GM18498 (cell line): ENCODE measurements around the gene ACIN1.
A peak's percentile ranks its signal among the peaks of the same experiment; 100 is the strongest.

ENCODE experiments used
- ATAC-seq: cut with Tn5 transposase; IDR thresholded peaks from one replicate; pipeline ENCODE4 v1.9.1; 2021; ENCODE audit warnings: mild to moderate bottlenecking, moderate library complexity; ENCODE audit not compliant: unreplicated experiment

Gene ACIN1

GRCh38 chr14:23086565-23086964 lies 8.4 kb downstream of the ACIN1 start:
- ATAC-seq = no peak

- no peak for ATAC-seq
Measured at GRCh38 chr14:23085458-23085857, 9.5 kb downstream of the ACIN1 start.

- ATAC-seq = no peak
Measured at GRCh38 chr14:23080474-23080873, 14.5 kb downstream of the ACIN1 start.

DNA sequence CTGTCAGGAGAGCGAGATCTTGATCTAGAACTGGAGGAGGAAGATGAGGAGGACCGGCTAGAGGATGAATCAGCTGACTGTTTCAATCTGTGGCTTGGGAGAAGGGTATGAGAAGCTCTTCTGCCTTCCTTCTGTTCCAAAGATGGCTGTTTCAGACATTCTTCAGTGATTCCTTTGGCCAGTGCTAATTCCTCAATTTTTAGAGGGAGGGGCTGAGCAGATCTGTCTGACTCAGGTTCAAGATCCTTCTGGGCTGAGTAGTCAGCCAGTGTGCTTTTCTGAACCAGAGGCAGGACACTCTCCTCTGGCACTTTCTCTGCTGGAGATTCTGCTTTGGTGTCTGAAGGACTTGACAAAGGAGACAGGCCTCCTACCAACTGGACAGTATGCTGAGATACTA lies 15.2 kb downstream of the ACIN1 start:
- ATAC-seq = no peak

DNA sequence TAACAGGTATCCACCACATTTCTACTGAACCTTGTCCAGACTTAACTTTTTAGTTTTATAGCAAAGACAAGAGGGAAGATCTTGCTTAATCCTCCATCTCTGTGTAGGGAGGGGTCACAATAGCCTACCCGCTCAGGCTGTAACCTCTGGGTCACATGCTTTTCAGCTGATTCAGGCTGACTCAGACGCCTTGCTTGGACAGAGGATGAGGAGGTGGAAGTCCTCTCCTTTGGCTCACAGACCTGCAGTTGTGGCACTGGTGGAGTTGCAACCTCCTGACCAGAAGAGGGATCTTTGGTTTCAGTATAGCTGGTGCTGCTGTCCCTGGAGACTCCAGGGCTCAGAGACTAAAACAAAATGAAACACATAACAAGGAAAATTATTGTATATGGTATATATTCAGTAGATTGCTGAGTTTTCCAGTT lies 16.2 kb downstream of the ACIN1 start:
- no peak for ATAC-seq

DNA sequence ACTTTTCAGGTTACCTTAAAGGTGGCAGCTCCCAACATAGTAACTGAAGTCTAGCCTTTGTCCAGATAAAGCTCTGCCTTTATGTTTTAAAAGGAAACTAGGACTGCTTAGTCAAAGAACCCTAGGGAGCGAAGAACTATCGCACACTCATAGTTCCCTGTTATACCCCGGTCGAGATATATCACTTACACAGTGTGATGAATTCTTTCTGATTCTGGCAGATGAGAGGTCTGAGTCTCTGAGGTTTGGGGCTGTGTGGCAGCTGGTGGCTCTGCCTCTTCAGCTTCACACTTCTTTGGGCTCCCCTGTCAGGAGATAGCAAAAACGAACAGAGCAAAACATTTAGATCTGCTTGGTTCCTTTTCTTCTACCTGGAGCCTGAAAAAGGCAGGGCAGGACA lies 17.0 kb downstream of the ACIN1 start:
- ATAC-seq = no peak

- no peak for ATAC-seq
Measured at GRCh38 chr14:23076785-23077408, 18.0 kb downstream of the ACIN1 start.

GRCh38 chr14:23074906-23075305 lies 20.0 kb downstream of the ACIN1 start:
- ATAC-seq = no peak

GRCh38 chr14:23071921-23072539 lies 22.9 kb downstream of the ACIN1 start:
- no peak for ATAC-seq

GRCh38 chr14:23071244-23071920 lies 23.6 kb downstream of the ACIN1 start:
- peak; percentile 86 for ATAC-seq

DNA sequence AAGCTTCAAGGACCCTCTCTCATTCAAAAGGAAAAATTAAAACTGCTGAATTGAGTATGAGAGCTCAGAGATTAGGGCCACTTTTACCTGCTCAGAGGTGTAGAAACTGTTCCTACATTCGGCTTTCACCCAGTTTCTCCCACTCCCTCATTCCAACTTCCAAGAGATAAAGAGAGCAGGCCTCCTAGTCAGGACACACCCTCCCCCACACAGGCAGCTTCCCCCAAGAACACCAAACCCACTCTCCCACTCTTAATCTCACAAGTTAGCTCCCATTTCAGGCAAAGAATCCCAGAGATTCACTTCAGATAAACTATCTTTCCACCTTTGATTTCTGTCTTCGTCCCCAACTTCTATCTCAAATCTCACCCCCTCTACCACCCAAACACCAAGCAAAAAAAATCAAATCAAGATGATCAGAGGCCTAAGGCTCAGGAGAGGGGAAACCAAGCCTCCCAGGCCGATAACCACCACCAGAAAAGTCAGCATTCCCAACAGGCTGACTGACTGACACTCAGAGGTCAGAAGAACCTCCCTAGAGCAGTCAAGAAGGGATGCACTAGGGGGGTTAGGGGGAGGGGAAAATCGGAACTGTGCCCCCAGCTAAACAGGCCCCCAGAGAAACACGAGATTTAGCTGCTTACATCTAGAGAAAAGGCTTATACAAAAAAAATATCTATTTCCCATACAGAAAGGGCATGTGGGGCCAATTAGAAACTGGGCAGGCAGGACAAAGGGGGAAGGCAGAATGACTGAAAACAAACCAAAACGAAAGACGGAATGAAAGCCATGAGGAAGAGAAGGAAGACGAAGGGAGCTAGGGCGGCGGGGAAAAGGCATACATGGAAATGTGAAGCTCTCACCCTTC lies 24.4 kb downstream of the ACIN1 start:
- no peak for ATAC-seq

GRCh38 chr14:23069413-23069806 lies 25.5 kb downstream of the ACIN1 start:
- ATAC-seq = no peak

GRCh38 chr14:23068789-23069412 lies 26.0 kb downstream of the ACIN1 start:
- peak; percentile 80 for ATAC-seq

DNA sequence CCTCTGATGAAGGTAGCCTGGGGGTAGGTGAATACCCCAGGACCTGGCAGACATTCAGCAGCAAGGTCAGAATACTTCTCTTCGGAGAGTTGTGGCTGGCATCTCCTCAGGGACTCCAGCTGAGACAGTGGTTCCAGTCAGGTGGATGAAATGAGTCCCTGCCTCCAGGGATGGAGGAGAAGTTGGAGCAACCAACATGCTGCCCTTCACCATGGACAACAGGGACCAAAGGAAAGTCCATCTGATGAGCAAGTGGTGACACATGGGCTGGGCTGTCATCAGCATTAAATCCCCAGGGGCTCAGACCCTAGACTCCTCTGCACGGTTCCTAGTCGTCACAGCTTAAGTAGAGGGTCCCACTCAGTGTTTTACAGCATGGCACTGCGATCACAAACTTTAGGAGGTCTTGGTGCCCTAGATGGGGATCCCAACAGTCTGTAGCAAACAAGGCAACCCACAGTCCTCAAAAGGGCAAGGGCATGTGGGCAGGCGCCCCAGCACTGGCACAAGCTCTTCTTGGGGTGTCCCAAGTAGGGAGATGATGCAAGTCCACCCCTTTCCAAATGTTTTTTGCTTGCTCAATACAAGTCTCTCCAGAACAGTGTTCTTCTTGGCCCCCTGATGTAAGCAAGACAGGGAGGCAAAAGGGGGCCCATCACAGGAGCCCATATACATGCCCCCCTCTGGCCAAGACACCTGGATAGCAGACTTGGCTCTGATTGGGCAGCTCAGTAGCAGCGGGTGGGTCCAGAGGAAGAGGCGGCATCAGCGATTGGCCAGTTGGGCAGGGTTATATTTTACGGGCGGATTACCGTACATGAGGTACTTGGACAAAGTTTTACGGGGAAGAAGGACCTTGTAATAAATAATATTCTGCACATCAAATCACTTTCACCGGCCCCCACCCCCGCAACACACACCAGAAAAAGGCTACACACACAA lies 26.8 kb downstream of the ACIN1 start:
- no peak for ATAC-seq

DNA sequence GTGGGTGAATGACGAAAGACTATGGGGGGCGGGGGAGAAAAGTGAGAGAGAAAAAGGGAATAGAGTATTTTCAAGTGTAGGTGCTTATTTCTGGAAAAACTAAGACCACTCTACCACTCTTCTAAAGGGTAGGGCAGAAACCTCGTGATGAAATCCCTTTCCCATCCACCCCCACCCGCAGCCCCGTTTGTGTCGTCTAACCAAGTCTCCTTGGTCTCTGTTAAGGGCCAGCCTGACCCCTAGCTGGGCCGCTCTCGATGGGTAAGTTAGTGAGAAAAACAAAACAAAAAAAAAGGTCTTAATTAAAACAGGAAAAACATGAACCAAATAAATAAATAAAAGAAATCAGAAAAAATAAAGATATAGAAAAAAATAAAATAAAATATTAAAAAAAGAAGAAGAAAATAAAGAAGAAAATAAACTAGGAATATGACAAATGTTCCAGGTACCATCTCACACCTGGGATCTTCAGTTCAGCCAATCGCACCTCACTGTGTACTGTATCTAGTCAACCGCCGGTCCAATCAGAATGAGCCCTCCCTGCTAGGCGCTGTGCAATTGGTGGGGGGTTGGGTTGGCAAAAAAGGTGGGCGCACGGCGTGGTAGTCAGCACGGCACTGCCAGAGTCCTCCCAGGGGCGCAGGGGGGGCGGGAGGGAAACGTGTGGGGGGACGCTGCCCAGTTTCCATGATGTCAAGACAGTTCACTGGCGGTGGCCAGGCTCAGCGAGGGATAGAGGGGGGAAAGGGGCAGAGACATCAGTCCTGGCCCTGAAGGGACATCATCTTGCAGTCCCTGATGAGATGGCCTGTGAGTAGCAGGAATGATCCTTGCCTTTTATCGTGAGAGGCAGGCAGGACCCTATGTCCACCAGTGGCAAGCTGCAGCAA lies 27.8 kb downstream of the ACIN1 start:
- no peak for ATAC-seq

DNA sequence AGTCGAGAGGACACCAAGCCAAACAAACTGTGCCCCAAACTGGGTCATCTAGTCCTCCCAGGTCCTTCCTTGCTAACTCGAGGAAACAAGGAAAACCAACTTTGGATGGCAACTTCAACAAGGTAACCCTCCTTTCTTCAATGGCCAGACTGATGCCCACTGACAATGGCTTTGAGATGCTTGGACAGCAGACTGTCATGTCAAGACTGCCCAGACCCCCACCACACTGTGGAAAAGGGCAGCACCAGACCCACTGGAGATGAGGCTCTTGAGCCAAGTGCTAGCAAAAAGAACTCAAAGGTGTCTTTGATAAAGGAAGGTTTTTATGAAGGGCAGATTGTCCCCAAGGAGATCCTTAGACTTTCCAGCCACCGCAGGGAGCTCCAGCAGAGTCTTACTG lies 28.6 kb downstream of the ACIN1 start:
- no peak for ATAC-seq

- ATAC-seq = no peak
Measured at GRCh38 chr14:23063601-23064000, 31.3 kb downstream of the ACIN1 start.

- no peak for ATAC-seq
Measured at GRCh38 chr14:23062002-23062401, 32.9 kb downstream of the ACIN1 start.
